ENCODE data around the gene CCDC141. TPM values are rescaled to one million over a fixed set of nuclear protein-coding genes. Genes with fewer than 3 reads are reported as not detected.

Gene CCDC141
- total RNA-seq, 6 donors from 2014 or later, result 18.5 to 126 (median 58.5) TPM

DNA sequence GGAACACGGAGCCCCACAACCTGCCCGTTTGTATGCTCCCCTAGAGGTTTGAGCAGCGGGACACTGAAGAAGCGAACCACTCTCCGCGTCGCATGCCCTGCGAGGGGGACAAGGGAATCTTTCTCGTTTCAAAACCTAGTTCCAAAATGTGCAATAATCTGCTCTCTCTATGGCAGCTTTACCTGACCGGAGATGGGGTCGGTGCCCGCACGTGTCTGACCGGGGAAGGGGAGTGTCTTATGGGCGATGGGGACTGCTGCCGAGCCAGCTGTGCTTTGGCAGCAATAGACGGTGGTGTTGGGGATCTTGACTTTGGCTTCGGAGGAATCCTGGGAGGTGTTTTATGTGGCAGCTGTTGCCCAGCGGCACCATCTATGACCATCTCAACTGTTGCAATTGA lies 250.6 kb downstream of the CCDC141 start:
- H3K4me1 ChIP-seq, result no peaks in the 10 kb centered on the region
- H3K9me3 ChIP-seq, result no peaks in the 10 kb centered on the region
- peak in 1 of 2 donors; percentile 23 for DNase-seq
- TF ChIP-seq POLR2AphosphoS5 (IDR thresholded peaks at IDR 0.05) (no peak), POLR2A (IDR thresholded peaks at IDR 0.05) (no peak), EP300 (IDR thresholded peaks at IDR 0.05) (no peak), CTCF (IDR thresholded peaks at IDR 0.05) (no peak)
- H3K36me3 ChIP-seq, result peaks cover 0 to 7% (median 3%) of the 10 kb centered on the region in 4 donors
- H3K4me3 ChIP-seq, result no peak overlapping the region
- no peaks in the 10 kb centered on the region for H3K27me3 ChIP-seq
- ATAC-seq (ENCODE audit: low FRiP score in 2 of 2), result no peak
- H3K27ac ChIP-seq, result no peak overlapping the region
- WGBS, 2 donors, result 96% methylated on average over 19 of the region's 19 CpGs

DNA sequence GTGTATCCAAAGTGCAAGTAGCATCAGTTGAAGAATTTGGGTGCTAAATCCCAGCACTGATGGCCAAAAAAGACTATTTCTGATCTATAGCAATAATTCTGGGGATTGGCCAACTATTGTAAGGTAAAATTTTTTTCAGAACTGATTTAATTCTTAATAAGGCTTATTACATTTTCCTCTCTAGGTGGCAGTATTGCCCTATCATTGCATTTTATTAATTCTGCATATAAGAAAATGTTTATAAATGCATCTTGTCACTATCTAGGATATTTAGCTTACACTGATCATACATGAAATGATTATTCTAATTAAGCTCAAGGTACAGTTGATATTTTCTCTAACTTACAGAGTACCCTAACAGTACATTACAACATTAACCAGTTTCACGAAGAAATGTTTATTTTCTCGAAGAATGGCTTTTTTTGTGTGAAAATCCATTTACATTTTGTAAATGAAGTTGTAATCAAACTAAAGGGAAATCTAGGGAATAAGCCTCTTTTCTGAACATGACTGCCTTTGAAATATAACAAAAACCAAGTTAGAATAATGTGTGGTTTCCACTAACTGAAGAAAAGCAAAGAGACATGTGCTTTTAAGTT lies 253.8 kb downstream of the CCDC141 start:
- Histone ChIP-seq H3K9me3 (no peaks in the 10 kb centered on the region), H3K27me3 (no peaks in the 10 kb centered on the region), H3K4me1 (no peaks in the 10 kb centered on the region), H3K36me3 (peaks cover 0 to 9% (median 4%) of the 10 kb centered on the region in 4 donors), H3K4me3 (no peak overlapping the region), H3K27ac (no peak overlapping the region)
- DNase-seq, result no peak
- 88 to 95% methylated on average over 2 of the region's 2 CpGs for WGBS, 2 donors
- ATAC-seq (ENCODE audit: low FRiP score in 2 of 2), result no peak
- TF ChIP-seq EP300 (IDR thresholded peaks at IDR 0.05), result no peak
- no peak for TF ChIP-seq POLR2AphosphoS5 (IDR thresholded peaks at IDR 0.05)
- no peak for TF ChIP-seq POLR2A (IDR thresholded peaks at IDR 0.05)
- TF ChIP-seq CTCF (IDR thresholded peaks at IDR 0.05), result peak in 5 of 6 experiments; percentile 32 to 51 (median 48)

DNA sequence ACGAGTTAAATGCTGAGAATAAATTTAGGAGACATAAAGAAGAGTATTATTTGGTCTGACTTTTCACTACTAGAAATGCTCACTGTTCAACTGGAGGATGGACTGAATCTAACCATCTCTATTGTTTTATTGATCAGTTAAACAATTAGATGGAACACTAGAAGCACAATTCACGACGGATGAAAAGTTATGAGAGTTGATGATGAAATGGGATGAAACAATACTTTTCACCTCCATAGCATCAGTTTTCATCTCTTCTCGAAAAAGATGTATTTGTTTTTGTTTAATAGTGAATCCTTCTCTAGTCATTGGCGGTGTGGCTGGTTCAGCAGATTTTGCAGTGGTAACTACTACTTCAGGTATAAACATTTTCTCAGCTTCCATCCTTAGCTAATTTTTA lies 262.0 kb downstream of the CCDC141 start:
- no peak for ATAC-seq (ENCODE audit: low FRiP score in 2 of 2)
- H3K27me3 ChIP-seq, result no peaks in the 10 kb centered on the region

GRCh38 chr2:178787155-178787554 lies 262.8 kb downstream of the CCDC141 start:
- H3K27me3 ChIP-seq, result no peaks in the 10 kb centered on the region
- 42 to 79% methylated on average over 2 of the region's 2 CpGs for WGBS, 2 donors
- ATAC-seq (ENCODE audit: low FRiP score in 2 of 2), result no peak
- peaks cover 0 to 6% (median 0%) of the 10 kb centered on the region in 4 donors for H3K36me3 ChIP-seq
- TF ChIP-seq CTCF (IDR thresholded peaks at IDR 0.05), result no peak
- TF ChIP-seq POLR2A (IDR thresholded peaks at IDR 0.05), result no peak
- TF ChIP-seq POLR2AphosphoS5 (IDR thresholded peaks at IDR 0.05), result no peak
- no peak for TF ChIP-seq EP300 (IDR thresholded peaks at IDR 0.05)
- H3K4me3 ChIP-seq, result no peak overlapping the region
- H3K4me1 ChIP-seq, result no peaks in the 10 kb centered on the region
- DNase-seq, result no peak
- no peaks in the 10 kb centered on the region for H3K9me3 ChIP-seq
- no peak overlapping the region for H3K27ac ChIP-seq

More for the DNA sequence above, 262.0 kb downstream of the CCDC141 start:
- no peak for DNase-seq
- 86 to 90% methylated on average over 5 of the region's 5 CpGs for WGBS, 2 donors
- H3K4me3 ChIP-seq, result no peak overlapping the region
- no peak overlapping the region for H3K27ac ChIP-seq
- H3K9me3 ChIP-seq, result no peaks in the 10 kb centered on the region
- no peak for TF ChIP-seq POLR2AphosphoS5 (IDR thresholded peaks at IDR 0.05)
- TF ChIP-seq CTCF (IDR thresholded peaks at IDR 0.05), result no peak
- TF ChIP-seq POLR2A (IDR thresholded peaks at IDR 0.05), result no peak
- TF ChIP-seq EP300 (IDR thresholded peaks at IDR 0.05), result no peak
- no peaks in the 10 kb centered on the region for H3K4me1 ChIP-seq
- H3K36me3 ChIP-seq, result no peaks in the 10 kb centered on the region

DNA sequence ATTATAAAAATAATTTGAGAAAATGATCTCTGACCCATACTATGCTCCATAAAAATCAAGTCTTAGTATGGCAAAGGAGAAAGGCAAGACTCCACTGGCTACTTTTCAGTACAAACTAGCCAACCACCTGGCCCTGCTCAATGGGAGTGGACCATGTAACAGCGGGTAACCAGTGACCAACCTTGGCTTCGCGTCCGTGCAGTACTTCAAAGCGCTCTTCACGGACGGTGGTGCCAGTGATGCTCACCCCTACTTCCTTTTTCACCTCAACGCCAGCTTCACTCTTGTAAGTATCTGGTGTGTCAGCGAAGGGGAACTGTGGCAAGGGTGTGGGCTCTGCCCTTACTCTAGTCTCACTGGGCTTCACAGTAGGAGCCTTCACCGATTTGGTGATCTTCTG lies 266.0 kb downstream of the CCDC141 start:
- Histone ChIP-seq H3K27ac (no peak overlapping the region), H3K27me3 (no peaks in the 10 kb centered on the region), H3K36me3 (peaks cover 0 to 9% (median 0%) of the 10 kb centered on the region in 4 donors), H3K9me3 (no peaks in the 10 kb centered on the region), H3K4me1 (no peaks in the 10 kb centered on the region), H3K4me3 (no peak overlapping the region)
- ATAC-seq (ENCODE audit: low FRiP score in 2 of 2), result no peak
- WGBS, 2 donors, result 90 to 94% methylated on average over 10 of the region's 10 CpGs
- DNase-seq, result no peak
- TF ChIP-seq CTCF (IDR thresholded peaks at IDR 0.05), result no peak
- TF ChIP-seq POLR2AphosphoS5 (IDR thresholded peaks at IDR 0.05), result no peak
- no peak for TF ChIP-seq EP300 (IDR thresholded peaks at IDR 0.05)
- no peak for TF ChIP-seq POLR2A (IDR thresholded peaks at IDR 0.05)

Measured in upper lobe of left lung (tissue), 6 donors.